K562 (cell line): Measurements from ENCODE around the gene METTL6. TPM values are rescaled to one million over a fixed set of nuclear protein-coding genes. Genes with fewer than 3 reads are reported as not detected.

Experiments
- HDAC8 ChIP-seq: fragments of 450-650 bp; IDR thresholded peaks from 2 replicates; pipeline ENCODE4 v1.6.1; 2016; ENCODE audit warnings: mild to moderate bottlenecking, missing genetic modification characterization, moderate library complexity, missing compliant biosample characterization
- HINFP ChIP-seq: fragments of 450-650 bp; conservative IDR thresholded peaks from 2 replicates; pipeline ENCODE4 v1.6.1; 2016; ENCODE audit warnings: missing genetic modification characterization, low read depth, mild to moderate bottlenecking, control low read depth, missing compliant biosample characterization
- HMBOX1 ChIP-seq: sonication (generic); IDR thresholded peaks from 2 replicates; pipeline ENCODE4 v1.6.1; 2016
- NR4A1 ChIP-seq, 2 experiments: fragments of 250-450 bp in 1 of 2; fragments of 450-650 bp in 1 of 2; sonication (Bioruptor Pico) in 1 of 2; IDR thresholded peaks; 2 replicates each; pipeline versions ENCODE4 v1.4.0 to v1.6.1; 2016 to 2020; ENCODE audit warnings: mild to moderate bottlenecking in 2 of 2, missing compliant biosample characterization in 1 of 2, missing genetic modification characterization in 1 of 2, moderate library complexity in 1 of 2
- POLR2AphosphoS5 ChIP-seq: IDR thresholded peaks from 2 replicates; pipeline ENCODE4 v1.6.1; 2011; ENCODE audit warnings: mild to moderate bottlenecking, low read depth, low read length, moderate library complexity; ENCODE audit not compliant: control insufficient read depth, insufficient read depth
- RCOR1 ChIP-seq, 2 experiments: IDR thresholded peaks; 2 replicates each; pipeline ENCODE4 v1.6.1; 2012; ENCODE audit warnings: low read depth in 2 of 2, low read length in 2 of 2, borderline replicate concordance in 1 of 2, improper control_type of control experiment in 1 of 2
- RREB1 ChIP-seq: fragments of 250-450 bp; sonication (Bioruptor Pico); IDR thresholded peaks from 2 replicates; pipeline ENCODE4 v1.4.0; 2020
- XRCC4 ChIP-seq: IDR thresholded peaks from one replicate; pipeline ENCODE4 v1.6.1; 2011; ENCODE audit not compliant: insufficient read depth, insufficient read length; ENCODE audit errors: extremely low read depth
- ZNF133 ChIP-seq: fragments of 250-450 bp; sonication (Bioruptor Pico); IDR thresholded peaks from 2 replicates; pipeline ENCODE4 v1.4.0; 2020; ENCODE audit warnings: mild to moderate bottlenecking
- ZNF239 ChIP-seq: fragments of 250-450 bp; sonication (Bioruptor Pico); IDR thresholded peaks from 2 replicates; pipeline ENCODE4 v1.4.0; 2020; ENCODE audit warnings: mild to moderate bottlenecking
- ZNF324 ChIP-seq: fragments of 250-450 bp; sonication (Bioruptor Pico); IDR thresholded peaks from 2 replicates; pipeline ENCODE4 v1.4.0; 2020; ENCODE audit warnings: mild to moderate bottlenecking
- ZNF695 ChIP-seq: fragments of 450-650 bp; formaldehyde crosslinking; IDR thresholded peaks from 2 replicates; pipeline ENCODE4 v1.4.0; 2020; ENCODE audit warnings: mild to moderate bottlenecking, moderate library complexity
- polyA plus RNA-seq, 8 experiments: library from polyadenylated mRNA; depleted of rRNA in 4 of 8; stranded (reverse) in 5 of 8; unstranded in 3 of 8; fragments of >200 nt; fragmentation: Nextera tagmentation in 2 of 8; fragmentation: Illumina TruSeq in 1 of 8; extraction: Ambion mirVana in 2 of 8; extraction: Trizol in 1 of 8; gene quantifications; 2 replicates each; pipeline versions ENCODE4 v1.2.1 to v1.2.3, GENCODE V29; 2011 to 2014; ENCODE audit warnings: inconsistent platforms in 1 of 8, missing spikeins in 1 of 8
- total RNA-seq, 7 experiments: library from RNA; depleted of rRNA in 6 of 7; stranded (reverse); fragments of >200 nt in 6 of 7; fragmentation: Illumina TruSeq in 2 of 7; extraction: Trizol in 2 of 7; gene quantifications; 2 replicates each; pipeline versions ENCODE4 v1.2.1 to v1.2.3, GENCODE V29; 2011 to 2021; ENCODE audit warnings: low replicate concordance in 1 of 7
- TF ChIP-seq, protein P1 (sequence below), 2 experiments: fragments of 250-450 bp in 1 of 2; fragments of 450-650 bp in 1 of 2; sonication (Bioruptor Pico) in 1 of 2; IDR thresholded peaks; 2 replicates each; pipeline versions ENCODE4 v1.6.1 to v1.8.0; 2016 to 2021; ENCODE audit warnings: mild to moderate bottlenecking in 2 of 2, moderate library complexity in 2 of 2, missing compliant biosample characterization in 1 of 2, missing genetic modification characterization in 1 of 2
- TF ChIP-seq, protein P2 (sequence below): fragments of 250-450 bp; sonication (Bioruptor Pico); IDR thresholded peaks from 2 replicates; pipeline ENCODE4 v1.8.0; 2022; ENCODE audit warnings: moderate library complexity, mild to moderate bottlenecking, inconsistent platforms

Gene METTL6
- total and polyA plus RNA-seq, 9 of the 15 experiments (the other 6 are each of a cell fraction or from before 2014, with no cell fraction given), result 18.8 to 61.5 (median 33.9) TPM

GRCh38 chr3:15380980-15381890, 46.1 kb downstream of the METTL6 start (continued):
- 0 out of 2 replicates have a peak, but pooled peaks have one; percentile 71 for TF ChIP-seq RREB1 (CRISPR knock-in tag)
- TF ChIP-seq RCOR1 (IDR thresholded peaks at IDR 0.05; ENCODE audit: borderline replicate concordance in 1 of 2, low read depth in 2 of 2, low read length in 2 of 2), result 0 out of 4 replicates have a peak, but pooled peaks of 1 of the 2 experiments have one; percentile 27
- peak; percentile 55; the same call in 1 of the 2 replicates for TF ChIP-seq ZNF324 (CRISPR knock-in tag)
- TF ChIP-seq HINFP (tag), result peak; percentile 83
- 0 out of 2 replicates have a peak, but pooled peaks have one; percentile 70 for TF ChIP-seq NR4A1 (CRISPR knock-in tag; IDR thresholded peaks at IDR 0.05)
- peak; percentile 98 for TF ChIP-seq NR4A1 (tag; IDR thresholded peaks at IDR 0.05)
- peak; percentile 94 for TF ChIP-seq HMBOX1
- TF ChIP-seq ZNF133 (CRISPR knock-in tag), result 0 out of 2 replicates have a peak, but pooled peaks have one; percentile 75
- TF ChIP-seq XRCC4, result no peak
- TF ChIP-seq, protein P1, sequence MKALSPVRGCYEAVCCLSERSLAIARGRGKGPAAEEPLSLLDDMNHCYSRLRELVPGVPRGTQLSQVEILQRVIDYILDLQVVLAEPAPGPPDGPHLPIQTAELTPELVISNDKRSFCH (CRISPR knock-in tag; IDR thresholded peaks at IDR 0.05), result no peak
- TF ChIP-seq, protein P1 (tag; IDR thresholded peaks at IDR 0.05), result peak; percentile 93
- TF ChIP-seq HDAC8 (tag), result peak; percentile 93
- TF ChIP-seq POLR2AphosphoS5, result no peak
- peak; percentile 80 for TF ChIP-seq ZNF239 (CRISPR knock-in tag)
- TF ChIP-seq ZNF695, result 0 out of 2 replicates have a peak, but pooled peaks have one; percentile 76
- TF ChIP-seq, protein P2, sequence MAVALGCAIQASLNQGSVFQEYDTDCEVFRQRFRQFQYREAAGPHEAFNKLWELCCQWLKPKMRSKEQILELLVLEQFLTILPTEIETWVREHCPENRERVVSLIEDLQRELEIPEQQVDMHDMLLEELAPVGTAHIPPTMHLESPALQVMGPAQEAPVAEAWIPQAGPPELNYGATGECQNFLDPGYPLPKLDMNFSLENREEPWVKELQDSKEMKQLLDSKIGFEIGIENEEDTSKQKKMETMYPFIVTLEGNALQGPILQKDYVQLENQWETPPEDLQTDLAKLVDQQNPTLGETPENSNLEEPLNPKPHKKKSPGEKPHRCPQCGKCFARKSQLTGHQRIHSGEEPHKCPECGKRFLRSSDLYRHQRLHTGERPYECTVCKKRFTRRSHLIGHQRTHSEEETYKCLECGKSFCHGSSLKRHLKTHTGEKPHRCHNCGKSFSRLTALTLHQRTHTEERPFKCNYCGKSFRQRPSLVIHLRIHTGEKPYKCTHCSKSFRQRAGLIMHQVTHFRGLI (CRISPR knock-in tag), result peak; percentile 92
